ENCODE data around the gene WDR33.

- TF ChIP-seq SP1 (IDR thresholded peaks at IDR 0.05) (no peak), FOXM1 (IDR thresholded peaks at IDR 0.05; ENCODE audit: borderline replicate concordance) (no peak), ELF4 (IDR thresholded peaks at IDR 0.05) (no peak), FOXK2 (IDR thresholded peaks at IDR 0.05) (no peak), BHLHE40 (IDR thresholded peaks at IDR 0.05; ENCODE audit: borderline replicate concordance) (no peak), HDGF (IDR thresholded peaks at IDR 0.05; ENCODE audit: borderline replicate concordance) (no peak), SUZ12 (IDR thresholded peaks at IDR 0.05) (no peak), ARNT (IDR thresholded peaks at IDR 0.05) (no peak)
Observed at GRCh38 chr2:127656569-127657231, 154.3 kb downstream of the WDR33 start.
